NCI-H524 treated with DMSO at 0.1 percent for 48 hours (cell line): ENCODE measurements around the gene FAHD2A.
A peak's percentile ranks its signal among the peaks of the same experiment; 100 is the strongest.
"Not testable (repeated sequence)": the region's sequence is repeated elsewhere in the genome, so short reads cannot be mapped to it uniquely, and the experiment has no call there.

Experiments
- DNase-seq: peaks from one replicate; lab custom pipeline; 2025; lab: John Stamatoyannopoulos, UW

FAHD2A gene, protein sequence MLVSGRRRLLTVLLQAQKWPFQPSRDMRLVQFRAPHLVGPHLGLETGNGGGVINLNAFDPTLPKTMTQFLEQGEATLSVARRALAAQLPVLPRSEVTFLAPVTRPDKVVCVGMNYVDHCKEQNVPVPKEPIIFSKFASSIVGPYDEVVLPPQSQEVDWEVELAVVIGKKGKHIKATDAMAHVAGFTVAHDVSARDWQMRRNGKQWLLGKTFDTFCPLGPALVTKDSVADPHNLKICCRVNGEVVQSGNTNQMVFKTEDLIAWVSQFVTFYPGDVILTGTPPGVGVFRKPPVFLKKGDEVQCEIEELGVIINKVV

DNA sequence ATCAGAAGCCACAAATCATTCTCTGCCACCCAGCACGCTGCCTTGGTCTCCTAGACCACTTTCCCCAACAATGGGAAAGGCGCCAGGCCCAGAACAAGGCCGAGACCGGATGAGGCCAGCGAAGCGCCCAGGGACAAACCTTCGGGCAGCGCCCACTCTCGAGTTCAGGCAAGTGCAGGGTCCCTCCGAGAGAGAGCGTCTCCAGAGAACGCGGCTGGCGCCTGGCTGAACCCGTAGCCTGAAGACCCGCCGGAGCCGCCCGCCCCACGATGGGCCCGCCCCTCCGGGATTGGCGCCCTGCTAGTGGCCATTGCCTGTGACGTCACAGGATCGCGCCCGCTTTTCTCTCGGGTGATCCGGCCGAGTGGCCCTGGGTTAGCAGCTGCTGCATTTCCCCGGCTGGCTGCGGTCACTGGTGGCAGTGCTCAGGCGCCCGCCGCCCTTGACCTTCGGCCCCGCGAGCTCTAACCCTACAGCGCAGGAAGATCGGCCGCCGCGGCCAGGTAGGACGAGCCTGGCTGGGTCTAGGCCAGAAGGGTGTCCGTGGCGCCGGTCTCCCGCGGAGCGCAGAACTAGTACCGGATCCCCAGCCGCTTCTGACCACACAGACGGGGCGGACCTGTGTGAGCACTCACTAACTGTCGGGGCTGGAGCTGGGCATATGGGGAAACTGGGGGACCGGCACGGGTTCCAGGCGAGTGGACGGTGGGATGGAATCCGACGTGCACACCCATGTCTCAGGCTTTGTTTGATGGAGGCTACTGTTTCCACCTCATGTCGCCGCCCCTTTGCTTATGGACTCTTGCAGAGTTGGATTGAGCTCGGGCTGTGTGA is at the start of gene FAHD2A:
FAHD2A (plus strand) TSS at position 339 of the 834 bp plus-strand sequence. CDS start 2,851 bp downstream, outside the sequence.
- DNase-seq = peak; percentile 51

DNA sequence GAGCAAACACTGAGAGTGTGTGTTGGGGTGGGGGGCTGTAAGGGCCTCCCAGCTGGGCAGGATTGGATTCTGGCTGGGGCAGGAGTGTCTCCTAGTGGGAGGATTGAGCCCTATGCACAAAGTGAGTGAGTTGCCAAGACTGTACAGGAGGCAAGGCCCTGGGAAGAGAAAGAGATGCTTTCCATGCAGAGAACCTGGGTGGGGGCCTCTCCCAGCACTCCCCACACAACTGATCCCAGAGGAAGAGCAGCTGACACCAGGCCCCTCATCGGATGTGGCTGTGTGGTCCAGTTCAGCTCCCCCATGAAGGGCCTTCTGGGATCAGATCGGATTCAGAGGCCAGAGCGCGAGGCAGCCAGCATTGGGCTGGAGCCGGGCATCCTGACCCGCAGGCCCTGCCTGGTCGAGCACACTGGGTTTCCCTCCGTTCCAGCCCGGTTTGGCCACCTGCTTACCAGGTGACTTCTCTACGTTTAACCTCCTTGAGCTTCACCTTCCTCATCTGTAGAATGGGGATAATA is 49.4 kb upstream of the FAHD2A start:
- DNase-seq = no peak

DNA sequence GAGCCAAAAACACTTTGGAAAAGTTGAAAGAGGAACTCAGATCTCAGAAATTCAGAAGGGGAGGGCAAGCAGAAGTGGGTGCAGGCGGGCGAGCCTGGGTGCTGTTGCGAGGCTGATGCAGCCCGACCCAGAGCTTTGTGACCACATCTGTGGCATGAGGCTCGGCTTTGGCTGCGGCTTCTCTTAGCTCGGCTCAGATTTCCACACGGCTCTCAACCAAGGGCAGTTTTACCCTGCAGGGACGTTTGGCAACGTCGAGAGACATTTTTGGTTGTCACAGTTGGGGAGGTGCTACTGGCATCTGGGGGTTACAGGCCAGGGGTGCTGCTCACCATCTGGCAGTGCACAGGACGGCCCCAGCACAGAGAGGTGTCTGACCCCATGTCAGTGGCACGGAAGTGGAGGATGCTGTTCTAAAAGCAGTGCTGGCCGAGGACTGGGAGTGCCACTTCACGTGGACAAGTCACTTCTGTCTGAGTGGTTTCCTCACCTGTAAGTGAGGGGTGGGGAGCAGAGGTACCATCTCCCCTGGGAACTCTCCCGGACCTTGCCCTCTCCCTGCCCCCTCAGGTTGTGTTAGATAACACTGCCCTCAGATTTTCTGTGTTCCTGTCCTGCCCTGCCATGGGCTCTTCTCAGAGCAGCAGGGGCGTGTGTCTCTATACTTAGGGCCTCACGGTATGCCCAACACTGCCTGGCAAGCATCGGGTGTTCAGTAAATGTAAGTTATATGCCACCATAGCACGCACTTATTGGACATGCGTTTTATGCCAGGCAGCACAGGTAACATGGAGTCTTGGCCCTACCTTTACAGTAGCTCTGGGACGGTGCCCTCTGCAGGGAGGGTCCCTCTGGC is 48.7 kb upstream of the FAHD2A start:
- no peak for DNase-seq

DNA sequence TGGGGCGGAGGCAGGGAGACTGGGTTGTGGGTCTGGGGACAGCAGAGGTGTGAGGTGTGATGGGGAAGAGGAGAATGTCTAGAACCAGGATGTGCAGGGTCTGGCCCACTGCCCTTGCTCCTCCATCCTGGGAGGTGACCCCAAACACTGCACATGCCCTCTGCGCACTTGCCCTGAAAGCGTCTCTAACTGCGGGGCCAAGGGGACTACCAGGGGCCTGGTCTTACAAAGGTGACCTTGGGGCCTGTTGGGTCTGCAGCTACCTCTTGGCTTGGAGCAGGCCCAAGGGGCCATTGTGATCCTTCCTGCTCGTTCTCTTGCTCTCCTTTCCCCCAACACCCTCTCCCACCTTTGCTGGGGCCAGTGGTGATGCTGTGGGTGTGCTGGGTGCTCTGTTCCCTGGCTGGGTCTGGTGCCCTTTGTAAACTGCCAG is 48.0 kb upstream of the FAHD2A start:
- no peak for DNase-seq

DNA sequence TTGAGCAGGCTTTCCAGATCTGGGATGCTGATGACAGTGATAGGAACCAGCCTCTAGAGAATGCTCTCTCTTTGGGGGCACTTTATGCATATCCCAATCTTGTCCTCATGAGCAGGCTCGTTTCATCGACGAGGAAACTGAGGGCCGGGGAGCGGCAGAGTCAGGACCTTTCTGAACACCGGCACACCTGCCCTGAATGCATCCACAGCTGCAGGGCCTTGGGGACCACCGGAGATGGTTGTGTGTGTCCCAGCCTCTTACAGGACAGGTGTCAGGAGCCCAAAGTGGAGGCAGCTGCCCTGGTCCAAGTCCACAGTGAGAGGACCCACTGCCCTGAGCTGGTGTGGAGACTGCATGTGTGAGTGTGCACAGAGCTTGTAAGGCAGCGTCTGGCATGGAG is 47.6 kb upstream of the FAHD2A start:
- DNase-seq = no peak

DNA sequence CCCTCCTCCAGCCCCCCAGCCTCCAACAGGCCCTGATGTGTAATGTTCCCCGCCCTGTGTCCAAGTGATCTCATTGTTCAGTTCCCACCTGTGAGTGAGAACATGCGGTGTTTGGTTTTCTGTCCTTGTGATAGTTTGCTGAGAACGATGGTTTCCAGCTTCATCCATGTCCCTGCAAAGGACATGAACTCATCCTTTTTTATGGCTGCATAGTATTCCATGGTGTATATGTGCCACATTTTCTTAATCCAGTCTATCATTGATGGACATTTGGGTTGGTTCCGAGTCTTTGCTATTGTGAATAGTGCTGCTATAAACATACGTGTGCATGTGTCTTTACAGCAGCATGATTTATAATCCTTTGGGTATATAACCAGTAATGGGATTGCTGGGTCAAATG is 47.0 kb upstream of the FAHD2A start:
- DNase-seq = not testable (repeated sequence)

DNA sequence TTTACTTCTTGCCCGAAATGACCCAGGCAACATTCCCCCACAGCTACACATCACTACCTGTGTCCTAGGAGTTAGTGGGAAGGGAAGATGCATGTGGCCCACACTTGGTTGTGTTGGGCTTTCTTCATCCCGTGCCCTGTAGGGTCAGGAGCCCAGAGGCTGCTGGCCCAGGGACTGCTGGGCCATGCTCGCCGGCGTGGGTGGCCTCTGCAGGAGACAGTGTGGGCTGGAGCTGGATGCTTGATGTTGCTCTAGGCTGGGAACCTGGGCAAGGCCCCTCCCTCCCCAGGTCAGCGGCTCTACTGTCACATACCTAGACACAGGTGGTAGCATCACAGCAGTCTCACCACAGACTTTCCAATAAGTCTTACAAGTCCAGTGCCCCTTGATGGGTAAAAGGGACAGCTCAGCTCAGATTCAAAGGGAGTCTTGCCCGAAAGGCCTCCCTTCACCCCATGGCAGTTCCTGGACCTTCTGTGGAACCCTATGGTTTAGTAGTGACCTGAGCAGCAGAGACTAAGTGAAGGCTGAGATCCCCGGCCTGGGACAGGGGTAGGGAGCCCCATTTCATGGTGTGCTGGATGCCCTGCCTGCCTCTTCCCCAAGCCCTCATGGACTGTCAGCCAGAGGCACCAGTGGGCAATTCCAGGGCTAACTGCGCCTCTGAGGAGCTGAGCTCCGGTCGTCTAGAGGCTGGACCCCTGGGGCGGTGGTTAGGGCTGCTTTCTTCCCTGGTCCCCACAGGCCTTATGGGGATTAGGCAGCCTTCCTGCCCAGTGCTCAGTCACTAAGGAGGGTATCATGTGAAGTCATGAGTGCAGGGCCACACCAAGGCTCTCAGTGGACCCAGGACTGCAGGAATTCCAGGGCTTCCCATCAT is 45.4 kb upstream of the FAHD2A start:
- DNase-seq = no peak

DNA sequence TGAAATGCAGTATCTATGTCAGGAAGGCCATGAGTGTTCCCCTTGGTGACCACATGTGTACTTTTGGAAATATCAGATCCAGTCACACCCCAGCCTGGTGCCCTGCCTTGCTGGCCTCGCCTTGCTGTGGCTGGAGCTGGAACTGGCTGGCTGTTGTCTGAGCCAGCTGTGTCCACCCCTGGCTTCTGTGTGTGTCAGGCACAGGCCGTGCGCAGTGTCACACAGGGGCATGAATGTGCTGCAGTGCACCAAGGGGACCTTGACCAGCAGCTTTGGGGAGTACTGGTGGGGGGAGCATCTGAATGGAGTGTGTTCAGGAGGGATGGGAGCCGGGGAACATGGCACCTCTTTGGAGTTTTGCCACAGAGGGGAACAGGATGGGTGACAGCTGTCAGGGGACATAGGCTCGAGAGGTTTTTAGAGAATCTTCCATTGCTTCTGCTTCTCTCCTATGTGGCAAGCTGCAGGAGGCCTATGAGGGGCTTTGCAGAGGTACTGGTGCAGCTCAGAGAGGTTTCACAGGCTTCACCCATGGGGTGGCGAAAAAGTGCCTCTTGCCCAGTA is 44.7 kb upstream of the FAHD2A start:
- DNase-seq = no peak

DNA sequence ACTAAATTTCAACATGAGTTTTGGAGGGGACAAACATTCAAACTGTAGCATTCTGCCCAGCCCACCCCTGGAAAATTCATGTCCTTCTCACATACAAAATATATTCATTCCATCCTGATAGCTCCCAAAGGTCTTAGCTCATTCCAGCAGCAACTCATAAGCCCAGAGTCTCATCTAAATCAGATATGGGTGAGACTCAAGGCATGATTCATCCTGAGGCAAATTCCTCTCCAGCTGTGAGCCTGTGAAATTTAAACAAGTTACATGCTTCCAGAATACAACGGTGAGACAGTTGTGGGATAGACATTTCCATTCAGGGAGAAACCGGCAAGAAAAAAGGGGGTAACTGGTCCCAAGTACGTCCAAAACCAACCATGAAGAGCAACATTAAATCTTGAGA is 43.5 kb upstream of the FAHD2A start:
- DNase-seq = no peak

DNA sequence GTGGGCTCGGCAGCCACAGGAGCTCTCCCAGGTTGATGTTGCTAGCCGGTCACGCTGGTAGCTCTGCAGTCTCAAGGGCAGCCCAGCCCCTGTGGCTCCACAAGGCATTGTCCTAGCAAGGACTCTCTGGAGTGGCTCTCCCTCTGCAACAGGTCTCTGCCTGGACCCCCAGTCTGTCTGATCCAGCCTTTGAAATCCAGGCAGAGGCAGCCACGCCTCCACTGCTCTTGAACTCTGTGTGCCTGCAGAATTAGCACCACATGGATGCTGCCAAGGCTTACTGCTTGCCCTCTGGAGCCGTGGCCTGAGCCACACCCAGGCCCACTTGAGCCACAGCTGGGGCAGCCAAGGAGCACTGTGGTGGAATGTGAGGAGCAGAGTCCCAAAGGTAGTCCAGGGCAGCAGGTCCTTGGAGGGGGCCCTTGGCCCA is 43.0 kb upstream of the FAHD2A start:
- no peak for DNase-seq

DNA sequence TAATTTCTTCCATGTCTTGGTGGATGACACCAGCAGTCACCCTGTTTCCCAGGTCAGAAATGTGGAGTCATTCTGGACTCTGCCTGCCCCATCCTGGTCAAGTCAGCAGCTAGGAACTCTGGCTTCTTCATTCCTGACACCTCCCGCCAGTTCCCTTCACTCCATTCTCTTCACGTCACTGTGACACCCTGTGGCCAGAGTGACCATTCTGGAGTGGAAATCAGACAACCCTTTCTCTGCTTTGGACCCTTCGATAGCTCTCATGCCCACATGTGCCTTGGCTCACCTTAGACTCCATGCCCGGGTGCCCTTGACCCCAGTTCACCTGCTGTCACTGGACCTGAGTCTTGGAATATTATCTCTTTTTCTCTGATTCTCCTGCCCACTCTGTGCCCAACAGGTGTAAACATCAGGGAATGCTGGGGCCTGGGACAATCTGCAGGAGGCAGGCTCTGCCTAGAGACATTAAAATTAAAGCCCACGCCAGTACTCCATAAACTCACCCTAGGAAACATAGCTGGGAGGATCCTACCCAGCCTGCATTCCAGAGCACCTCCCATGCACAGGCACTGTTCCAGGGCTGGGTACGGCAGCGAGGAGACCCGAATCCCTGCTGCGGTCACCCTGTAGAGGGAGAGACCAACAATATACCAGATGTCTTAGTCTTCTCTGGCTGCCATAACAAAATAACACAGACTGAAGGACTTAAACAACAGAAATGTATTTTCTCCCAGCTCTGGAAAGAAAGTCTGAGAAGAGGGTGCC is 41.1 kb upstream of the FAHD2A start:
- no peak for DNase-seq

DNA sequence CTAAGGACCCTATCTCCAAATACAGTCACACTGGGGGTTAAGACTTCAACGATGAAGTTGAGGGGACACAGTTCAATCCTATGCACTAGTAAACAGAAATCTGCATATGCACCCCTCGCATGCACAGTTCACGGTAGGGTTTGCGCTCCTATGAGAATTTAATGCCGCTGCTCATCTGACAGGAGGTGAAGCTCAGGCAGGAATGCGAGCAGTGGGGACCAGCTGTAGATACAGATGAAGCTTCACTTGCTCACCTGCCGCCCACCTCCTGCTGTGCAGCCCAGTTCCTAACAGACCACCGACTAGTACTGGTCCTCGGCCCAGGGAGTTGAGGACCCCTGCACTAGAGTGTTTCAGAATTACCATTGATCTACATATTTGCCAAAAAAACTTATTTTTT is 40.0 kb upstream of the FAHD2A start:
- DNase-seq = no peak

DNA sequence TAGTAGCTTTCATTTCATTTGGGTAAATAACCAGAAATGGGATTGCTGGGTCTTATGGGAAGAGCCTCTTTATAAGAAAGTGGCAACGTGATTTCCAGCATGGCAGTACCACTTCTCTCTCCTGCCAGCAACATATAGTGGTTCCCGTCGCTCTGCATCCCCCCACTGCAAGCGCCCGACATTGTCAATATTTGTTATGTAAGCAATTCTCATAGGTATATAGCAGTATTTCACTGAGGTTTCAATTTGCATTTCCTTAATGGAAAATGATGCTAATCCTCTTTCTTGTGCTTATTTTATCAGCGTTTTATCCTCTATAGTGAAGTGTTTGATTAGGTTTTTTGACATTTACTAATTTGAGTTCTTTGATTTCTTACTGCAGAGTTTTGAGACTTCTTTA is 36.0 kb upstream of the FAHD2A start:
- no peak for DNase-seq

DNA sequence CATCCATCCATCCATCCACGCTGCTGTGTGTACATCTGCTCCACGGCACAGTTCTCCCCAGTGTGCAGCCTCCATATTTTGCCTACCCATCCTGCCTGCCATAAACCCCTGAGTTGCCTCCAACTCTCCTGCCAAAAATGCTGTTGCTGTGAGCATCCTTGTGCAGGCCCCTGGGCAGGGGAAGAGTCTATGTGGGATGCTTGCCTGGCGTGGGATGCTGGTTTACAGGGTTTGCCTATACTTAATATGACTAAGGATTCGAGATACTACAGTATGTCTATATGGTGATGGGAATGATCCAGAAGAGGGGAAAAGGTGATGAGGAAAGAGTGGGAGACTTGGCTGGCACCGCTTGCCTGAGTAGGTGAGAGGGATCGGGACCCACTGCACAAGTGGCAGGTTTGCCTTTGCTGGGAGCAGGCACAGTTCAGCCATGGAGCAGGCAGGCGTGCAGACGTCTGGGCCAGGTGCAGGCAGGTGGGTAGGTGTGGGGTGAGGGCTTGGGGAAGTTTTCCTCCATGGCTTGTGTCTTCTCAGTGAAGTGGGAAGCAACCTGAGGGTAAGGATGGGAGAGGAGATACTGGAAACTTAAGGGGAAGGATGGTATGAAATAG is 30.2 kb upstream of the FAHD2A start:
- DNase-seq = no peak

DNA sequence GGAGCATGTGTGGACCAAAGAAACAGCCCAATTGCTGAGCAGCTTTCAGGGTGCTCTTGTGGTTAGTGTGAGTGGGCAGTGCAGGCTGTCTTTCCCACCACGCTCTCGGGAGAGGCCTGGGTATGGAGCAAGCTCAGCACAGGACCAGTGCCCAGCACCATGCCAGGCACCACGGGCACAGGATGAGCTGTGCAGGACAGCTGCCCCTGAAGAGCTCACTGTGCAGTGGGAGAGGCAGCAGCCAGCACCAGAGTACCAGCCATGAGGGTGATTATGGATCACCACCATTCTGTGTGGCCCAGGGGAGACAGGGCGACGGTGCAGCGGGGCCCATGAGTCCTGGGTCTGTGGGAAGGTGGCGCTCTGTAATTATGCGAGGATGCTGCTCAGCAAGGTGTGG is 29.7 kb upstream of the FAHD2A start:
- DNase-seq = no peak

DNA sequence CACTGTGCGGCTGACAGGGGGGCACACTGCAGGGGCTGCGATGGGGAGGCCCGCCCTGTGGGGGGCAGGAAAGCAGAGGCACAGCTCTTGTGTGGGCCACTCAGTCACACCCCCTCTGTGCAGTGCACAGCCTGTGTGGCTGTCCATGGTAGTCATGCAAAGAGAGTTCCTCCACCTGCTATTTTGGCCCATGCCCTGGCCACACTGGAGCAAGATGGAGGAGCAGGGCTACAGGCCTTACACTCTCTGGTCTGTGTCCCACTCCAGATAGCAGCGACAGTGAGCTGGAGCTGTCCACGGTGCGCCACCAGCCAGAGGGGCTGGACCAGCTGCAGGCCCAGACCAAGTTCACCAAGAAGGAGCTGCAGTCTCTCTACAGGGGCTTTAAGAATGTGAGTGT is 28.5 kb upstream of the FAHD2A start:
- no peak for DNase-seq

DNA sequence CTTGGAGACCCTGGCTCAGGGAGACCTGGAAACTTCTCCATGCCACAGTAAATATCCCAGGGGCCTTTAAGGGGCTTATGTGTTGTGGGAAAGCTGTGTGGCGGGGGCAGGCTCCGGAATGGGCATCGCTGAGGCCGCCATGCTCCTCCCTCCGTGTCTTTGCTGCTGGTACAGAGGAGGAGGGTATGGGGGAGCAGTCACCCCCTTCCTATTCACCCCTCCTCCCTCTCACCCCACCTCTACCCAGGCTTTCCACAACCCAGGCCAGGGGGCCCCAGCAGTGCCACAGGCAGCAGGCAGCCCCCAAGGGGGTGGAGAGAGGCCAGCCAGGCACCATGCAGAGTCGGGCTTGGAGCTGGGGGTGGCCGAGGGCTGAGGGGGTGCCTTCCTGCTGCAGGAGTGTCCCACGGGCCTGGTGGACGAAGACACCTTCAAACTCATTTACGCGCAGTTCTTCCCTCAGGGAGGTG is 28.0 kb upstream of the FAHD2A start:
- no peak for DNase-seq

DNA sequence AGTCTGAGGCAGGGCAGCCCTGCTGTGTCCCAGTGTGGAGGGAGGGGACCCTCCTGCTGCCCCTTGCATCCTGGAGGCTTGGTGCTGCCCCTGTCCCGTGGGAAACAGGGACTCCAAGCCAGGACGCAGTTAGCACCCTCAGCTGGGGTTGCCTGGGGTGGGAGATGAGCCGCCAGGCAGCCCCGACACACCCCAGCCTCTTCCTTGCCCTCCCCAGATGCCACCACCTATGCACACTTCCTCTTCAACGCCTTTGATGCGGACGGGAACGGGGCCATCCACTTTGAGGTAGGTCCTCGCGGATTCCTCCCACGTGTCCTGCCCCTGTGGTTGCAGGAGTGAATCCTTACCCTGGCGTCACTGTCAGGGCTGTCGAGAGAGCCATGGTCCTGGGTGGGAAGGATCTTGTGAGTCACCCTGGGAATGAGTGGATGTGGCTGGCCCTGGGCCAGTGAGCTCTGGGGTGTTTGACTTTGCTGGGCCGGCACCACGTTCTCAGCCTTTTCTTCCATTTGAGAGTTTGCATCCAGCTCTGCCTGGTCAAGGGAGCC is 27.5 kb upstream of the FAHD2A start:
- DNase-seq = no peak

DNA sequence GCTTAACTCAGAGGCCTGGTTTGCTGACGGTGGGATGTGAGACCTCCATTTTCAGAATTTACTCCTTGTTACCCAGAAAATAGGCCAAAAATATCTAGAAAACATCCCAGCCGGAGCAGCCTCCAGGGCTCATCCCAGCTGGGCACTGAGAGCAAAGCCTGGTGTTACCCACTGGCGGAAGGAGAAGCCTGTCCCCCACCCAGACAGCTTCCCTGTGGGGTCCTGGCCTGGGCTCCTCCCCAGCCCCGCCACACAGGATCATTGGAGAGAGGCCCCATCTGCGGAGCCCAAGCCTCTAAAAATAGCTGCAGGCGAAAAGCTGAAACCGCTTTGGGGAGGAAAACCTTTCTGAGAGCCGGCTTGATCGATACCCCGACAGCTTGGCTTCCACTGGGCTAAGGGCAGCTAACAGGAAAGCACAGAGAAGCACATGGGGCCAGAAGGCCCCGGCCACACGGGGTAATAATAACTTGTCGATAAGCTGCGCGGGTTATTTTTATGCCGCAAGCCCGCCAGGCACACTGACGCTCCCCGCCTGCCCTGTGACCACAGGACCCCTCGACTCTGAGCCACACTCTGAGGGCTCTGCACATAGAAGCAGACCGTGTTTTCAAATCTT is 26.9 kb upstream of the FAHD2A start:
- DNase-seq = no peak
